Glomerular visceral epithelial cell (primary cell): Measurements from ENCODE around the gene S100A14.
"Not testable (repeated sequence)": the region's sequence is repeated elsewhere in the genome, so short reads cannot be mapped to it uniquely, and the experiment has no call there.

Experiments
- DNase-seq: peaks from one replicate; pipeline ENCODE4 v3.0.0-alpha.2; 2016; ENCODE audit errors: extremely low spot score

Gene S100A14

DNA sequence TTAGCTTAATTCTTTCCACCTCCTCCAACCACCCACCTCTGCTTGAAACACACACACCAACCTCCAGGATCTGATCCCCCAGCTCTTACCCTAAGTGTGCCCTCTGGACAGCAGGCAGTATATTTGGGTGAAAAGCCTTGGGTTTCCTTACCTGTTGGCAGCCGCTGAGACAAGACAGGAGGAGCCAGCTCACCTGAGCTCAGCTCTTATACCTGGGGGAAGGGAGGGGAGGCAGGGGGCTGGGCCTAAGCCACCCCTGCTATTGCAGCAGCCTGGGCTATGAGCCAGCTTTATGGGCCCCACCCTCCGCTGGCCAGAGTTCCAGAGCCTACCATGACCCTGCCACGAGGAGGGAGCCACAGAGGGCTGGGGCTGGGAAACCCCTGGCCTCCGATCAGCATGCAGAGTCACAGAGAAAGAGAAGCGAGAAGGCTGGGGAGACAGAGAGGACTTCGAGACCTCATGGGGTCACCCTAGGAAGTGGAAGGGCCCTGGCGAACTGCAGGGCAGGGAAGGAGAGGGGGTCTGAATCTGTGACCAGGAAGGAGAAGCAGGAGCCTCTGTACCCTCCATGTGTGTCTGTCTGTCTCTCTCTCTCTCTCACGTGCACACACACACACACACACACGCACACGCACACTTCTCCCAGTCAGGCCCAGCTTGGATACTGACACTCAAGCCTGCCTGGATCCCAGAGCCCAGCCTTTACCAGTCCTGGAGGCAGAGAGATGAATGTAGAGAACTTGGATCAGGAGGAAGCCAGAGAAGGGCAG lies at the start of gene S100A14:
Gene S100A14, minus strand, starts transcription at position 182 of the 773 bp plus-strand sequence. CDS start 467 bp downstream, outside the sequence.
- DNase-seq: no peak

DNA sequence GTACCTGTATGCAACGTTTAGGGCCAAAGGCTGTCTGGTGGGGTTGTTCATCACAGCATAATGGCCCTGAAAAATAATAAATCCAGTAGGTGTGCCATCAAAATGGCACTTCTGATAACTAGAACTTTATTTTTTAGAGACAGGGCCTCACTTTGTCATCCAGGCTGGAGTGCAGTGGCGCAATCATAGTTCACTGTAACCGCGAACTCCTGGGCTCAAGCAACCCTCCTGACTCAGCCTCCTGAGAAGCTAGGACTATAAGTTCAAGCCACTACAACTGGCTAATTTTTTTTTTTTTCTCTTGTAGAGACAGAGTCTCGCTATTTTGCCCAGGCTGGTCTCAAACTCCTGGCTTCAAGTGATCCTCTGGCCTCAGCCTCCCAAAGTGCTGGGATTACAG lies 47.1 kb upstream of the S100A14 start:
- no peak for DNase-seq

DNA sequence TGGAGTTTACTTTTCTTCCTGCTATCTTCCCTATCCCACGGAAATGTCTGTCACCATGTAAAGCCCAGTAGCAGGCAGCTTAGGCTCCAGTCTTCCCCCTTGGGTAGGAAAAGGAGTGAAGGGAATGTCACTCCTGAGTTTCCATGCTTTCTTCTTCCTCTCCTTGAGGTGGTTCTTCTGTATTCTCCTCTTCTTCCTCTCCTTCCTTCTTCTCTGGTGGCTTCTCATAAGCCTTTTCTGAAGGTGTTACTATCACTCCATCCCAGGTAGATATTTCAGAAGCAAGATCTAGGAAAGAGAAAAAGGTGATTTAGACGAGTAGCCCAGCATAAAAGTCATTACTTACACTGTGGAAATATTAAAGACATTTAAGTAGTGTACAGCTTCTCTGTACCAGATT lies 46.1 kb upstream of the S100A14 start:
- DNase-seq: no peak

DNA sequence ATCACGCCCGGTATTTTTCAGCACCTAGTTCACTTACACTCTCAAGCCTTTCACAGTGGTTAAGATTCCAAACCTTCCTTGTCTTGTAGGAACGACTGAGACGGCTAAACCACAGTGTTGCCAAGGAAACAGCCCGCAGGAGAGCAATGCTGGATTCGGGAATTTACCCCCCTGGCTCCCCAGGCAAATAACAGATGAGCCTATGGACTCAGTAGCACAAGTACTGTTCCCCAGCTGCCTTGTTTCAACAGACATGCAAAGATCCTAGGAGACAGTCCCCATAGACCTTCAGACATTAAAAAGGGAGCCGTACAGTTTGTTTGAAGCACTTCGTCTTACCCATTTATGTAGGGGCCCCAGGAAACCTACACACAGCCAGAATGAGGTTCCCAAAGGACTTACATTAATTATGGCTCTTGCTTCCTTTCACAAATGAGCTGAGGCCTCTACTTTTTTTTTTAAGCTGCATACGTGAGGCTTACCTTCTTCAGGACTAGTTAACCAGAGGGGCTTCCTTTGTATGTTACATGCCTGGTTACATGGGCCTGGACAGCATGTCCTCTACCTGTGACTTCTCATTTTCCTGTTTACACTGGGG lies 45.1 kb upstream of the S100A14 start:
- DNase-seq: peak; percentile 62

DNA sequence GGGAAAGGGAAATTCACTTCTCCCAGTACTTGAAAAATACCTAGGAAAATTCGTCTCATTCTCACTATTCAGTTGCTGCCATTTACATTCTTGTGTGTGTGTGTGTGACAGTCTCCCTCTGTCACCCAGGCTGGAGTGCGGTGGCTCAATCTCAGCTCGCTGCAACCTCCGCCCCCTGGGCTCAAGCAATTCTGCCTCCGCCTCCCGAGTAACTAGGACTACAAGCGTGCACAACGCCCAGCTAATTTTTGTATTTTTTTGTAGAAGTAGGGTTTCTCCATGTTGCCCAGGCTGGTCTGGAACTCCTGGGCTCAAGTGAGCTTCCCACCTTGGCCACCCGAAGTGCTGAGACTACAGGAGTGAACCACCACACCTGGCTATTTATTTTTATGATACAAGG lies 43.5 kb upstream of the S100A14 start:
- no peak for DNase-seq

DNA sequence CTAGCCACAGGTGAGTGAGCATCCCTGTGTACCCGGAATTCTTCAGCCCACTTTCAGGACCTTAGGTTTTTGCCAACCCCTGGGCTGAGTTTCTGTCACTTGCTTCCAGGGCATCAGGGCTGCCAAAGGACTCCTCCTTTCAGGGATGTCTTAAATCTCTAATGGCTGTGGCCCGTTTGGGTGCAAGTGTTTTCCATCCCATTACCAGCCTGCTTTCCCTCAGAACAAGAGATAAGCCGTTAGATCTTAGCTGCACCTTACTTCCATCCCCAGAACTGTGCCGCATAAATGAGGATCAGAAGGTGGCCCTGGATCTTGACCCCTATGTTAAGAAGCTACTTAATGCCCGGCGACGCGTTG lies 43.0 kb upstream of the S100A14 start:
- no peak for DNase-seq

DNA sequence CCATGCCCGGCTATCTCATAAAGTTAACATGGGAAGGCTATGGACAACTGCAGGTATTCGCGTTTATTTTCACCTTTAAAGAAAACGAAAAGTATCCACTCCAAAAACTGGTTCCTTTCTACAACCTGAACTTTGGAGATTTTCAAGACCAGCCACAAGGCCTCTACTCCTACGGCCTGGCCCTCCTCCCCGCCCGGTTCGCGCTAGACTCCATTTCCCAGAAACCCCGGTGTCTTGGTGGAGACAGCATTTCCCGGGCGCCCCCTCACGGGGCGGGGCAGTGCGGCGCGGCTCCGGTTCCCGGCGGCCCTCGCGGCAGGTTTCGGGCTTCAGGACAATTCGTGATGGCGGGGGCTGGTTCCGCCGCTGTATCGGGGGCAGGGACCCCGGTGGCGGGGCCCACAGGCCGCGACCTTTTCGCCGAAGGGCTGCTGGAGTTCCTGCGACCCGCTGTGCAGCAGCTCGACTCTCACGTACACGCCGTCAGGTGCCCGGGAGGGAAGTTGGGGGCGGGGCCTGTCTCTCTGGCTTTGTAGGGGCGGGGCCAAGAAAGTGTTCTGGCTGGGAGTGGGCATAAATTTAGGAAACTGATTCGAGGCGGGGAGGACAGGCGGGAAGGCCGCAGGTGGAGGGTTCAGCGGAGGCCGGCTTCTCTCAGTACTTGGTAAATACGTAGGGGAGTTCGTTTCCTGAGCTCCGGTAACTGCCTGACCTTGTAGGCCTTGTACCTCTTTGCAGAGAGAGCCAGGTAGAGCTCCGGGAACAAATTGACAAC lies 42.5 kb upstream of the S100A14 start, which contains the start of gene SNAPIN:
Gene SNAPIN, plus strand, starts transcription at position 304 of the 775 bp plus-strand sequence. Its CDS starts 41 bp downstream, at position 345.
- DNase-seq: peak; percentile 88

DNA sequence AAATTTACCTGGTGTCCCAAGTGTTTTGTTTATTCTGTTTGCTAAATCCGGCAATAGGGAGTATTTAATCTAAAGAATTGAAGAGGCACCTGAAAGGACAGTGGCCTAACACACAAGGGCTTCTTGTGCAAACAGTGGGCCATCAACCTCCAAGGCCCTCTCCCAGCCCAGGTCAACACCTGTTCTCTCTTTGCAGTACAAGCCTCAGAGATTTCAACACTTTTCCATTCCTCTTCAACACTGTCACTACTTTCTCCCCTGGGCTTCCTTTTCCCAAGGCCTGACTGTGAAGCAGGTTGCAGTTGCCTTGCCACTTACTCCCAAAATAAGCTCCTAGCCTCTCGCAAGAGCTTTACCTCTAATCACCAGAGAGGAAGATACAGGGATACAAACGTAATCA lies 39.2 kb upstream of the S100A14 start:
- DNase-seq: no peak

DNA sequence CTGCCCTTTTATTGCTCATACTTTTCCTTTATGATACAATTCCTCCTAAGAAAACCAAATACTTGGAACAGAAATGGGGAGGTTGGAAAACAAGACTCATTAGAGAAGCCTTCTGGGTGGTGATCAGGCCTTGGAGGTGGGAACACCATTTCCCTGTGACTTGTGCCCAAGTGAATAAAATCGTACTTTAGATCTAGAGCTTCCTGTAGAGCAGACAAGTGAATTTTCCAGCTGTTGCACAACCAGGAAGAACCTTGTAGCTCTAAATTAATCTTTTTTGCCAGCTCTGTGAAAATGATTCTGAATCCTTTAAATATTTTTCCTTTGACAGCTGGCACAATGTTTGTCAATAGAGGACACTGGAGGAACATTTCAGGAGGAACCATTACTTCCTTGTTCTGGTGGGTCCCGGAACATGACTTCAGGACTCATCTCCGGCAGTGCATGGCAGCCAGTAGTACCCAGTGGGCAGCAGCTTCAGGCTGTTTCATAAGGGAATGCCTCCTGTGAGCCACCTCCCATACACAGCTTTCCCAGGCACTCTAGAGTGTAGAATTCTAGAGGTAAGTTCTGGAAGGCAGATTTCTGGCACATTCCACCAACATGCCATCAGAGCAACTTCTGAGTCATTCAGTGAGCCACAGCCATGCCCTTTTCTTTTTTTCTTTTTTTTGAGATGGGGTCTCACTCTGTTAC lies 36.8 kb upstream of the S100A14 start:
- DNase-seq: peak; percentile 63

DNA sequence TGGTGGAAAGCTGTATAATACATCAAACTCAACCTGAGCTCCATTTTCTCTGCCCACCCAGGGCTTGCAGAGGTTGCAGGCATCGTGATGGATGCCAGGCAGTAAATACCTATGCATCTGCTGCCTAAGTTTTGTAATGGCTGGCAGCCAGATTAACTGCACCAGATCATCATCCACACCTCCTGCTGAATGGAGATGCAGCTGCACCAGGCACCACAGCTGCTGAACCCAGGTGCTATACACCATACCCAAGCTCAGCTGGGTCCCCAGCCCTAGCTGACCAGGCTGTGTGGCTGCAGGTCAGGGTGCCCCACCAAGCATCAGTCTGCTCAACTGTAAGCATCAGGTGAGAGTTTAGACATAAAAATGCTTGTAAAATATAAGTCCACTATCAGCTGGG lies 35.6 kb upstream of the S100A14 start:
- DNase-seq: no peak

DNA sequence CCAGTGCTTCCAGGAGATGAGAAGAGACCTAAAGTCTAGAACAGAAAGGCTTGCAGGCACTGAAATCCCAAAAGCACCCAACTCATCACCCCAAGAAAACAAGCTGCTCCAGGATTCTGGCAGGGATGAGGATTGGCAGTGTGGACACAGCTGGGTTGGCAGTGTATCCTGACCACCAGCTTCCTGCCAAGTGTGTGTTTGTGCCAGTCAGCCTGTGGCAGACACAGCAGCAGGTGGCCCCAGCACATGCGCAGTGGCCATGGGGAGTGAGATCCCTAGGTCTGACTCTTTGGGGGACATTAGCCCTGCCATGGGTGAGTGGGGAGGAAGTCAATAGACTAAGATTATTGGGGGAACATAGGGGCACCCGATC lies 33.7 kb upstream of the S100A14 start:
- no peak for DNase-seq

DNA sequence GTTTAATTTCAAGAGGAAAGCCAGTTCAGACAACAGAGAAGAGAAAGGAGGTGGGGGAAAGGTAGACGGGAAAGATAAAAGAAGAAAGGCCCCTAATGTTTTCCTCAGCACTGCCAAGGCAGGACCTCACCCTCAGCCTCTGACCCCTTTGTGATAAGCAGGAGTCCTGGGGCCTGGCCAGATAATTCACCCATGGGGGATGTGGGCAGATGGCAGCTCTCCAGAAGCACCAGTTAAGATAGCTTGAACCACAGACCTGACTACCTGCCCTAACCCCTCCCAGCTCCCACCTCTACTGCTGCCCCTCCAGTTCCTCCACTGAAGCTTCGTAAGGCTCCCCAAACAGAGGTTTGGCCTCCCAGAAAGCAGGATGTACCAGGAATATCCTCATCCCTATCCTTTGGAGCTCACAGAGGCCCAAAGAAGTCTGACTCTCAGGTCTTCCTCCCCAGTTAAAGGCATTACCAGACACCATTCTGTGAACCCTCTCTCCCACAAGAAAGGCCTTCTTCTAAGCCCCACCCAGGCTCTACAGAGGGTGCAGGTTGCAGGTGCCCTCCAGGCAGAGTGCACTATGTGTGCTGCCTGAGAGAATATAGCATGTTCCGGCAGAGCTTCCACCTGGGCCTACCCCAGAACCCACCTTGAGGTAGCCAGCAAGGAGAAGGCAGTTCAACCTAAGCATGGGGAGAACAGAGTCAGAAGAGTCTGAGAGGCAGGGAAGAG lies 33.2 kb upstream of the S100A14 start:
- no peak for DNase-seq

DNA sequence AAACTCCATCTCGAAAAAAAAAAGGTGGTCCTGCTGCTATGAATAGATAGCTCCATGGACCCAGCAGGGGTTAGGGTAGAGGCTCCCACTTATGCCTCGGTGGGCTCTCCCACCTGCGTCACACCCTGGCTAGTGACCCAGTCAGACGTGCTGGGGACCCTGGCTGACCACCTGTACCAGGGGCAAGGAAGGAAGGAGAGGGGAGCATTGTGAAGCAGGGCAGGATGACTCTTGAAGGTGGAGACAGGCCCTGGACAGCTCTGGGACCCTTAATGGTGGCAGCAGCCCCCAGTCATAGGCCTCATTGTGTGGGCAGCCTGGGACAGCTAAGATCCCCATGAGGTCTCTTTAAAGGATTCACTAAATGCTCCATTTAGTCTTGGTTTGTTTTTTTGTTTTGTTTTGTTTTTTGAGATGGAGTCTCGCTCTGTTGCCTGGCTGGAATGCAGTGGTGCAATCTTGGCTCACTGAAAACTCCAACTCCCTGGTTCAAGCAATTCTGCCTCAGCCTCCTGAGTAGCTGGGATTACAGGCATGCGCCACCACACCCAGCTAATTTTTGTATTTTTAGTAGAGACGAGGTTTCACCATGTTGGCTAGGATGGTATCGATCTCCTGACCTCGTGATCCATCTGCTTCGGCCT lies 32.0 kb upstream of the S100A14 start:
- no peak for DNase-seq

DNA sequence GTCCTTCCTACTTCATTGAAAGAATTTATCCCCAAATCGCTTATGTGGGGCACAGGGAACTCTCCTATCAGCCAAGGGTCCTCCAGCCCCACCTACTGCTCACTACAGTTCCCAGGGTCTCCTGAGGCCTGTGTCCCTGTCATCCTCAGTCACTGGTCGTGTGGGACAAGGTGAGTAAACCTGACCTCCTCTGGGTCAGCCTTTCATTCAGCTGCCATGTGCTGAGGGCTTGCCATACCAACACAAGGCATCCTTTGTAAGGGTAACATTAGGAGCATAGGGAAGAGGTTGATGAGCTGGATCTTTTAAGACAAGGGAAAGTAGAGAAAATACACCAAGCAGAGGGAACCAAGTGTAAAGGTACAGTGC lies 31.2 kb upstream of the S100A14 start:
- no peak for DNase-seq

DNA sequence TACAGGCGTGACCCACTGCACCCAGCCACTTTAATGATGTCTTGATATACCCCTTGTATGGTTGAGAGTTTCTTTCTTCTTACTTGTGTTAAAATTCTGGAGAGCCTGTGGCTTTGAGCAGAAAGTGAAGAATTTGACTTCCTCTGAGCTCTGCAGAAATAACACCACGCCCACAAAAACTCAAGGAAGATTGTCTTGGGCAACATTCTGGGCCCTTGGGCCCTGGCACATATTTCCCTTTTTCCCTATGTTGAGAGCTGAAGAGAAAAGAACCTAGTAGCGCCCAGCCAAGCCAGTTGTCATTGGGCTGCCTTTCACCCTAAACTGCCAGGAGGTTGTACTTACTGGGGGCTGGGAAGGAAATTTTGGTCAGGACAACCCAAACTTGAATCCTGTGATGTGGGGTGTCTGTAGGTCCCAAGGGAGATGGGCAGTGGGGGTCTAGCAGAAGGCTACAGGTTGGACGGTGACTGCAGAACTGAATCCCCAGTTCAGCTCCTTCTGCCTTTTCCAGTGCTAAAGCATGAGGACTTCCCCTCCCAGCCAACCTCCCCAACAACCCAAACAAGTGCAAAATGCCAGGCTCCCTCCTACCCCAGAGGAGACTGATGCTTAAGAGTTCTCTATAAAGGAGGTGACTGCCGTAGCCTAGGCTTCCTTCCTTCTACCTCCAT lies 30.7 kb upstream of the S100A14 start:
- DNase-seq: no peak

DNA sequence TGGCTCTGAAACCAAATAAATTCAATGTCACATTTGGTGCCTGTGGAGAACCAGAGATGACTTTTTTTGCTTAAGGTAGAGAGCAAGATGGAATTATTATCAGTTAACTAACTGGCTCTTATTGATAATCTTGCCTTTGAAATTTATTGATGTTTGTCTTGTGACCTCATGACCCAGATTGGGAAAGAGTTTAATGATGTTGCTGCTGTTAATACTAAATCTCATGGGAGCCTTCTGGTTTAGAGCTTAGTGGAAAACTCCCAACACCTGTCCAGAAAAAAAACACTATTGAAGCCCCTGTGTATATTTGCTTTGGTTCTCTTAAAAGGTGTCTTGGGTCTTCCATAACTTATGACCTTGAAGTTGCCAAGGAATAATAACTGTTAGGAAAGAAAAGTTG lies 27.7 kb upstream of the S100A14 start:
- DNase-seq: no peak

DNA sequence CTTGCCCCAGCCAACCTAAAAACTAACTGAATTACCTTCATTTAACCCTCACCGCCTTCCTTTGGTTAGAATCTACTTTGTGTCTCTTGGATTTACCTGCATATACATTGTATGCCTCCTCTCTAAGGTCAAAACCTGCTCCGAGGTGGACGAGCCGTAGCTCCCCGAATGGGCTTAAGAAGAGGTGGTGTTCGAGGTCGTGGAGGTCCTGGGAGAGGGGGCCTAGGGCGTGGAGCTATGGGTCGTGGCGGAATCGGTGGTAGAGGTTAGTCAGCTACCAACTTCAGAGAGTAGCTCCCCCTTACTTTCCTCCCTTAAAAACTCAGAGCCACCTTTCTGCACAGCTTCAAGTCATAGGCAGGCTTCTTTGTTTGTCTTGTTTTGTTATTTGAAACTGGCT lies 27.0 kb upstream of the S100A14 start:
- DNase-seq: no peak

DNA sequence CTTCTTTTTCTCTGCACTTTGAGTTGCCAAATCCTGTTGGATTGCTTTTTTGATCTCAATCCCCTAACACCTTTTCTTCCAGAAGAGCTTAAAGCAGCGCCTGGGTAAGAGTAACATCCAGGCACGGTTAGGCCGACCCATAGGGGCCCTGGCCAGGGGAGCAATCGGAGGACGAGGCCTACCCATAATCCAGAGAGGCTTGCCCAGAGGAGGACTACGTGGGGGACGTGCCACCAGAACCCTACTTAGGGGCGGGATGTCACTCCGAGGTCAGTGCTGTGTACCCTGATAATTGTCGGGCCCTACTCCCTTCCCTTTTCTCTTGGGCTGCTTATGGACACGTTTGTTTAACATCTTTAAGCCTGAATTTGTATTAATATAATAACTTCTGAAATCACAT lies 26.0 kb upstream of the S100A14 start:
- no peak for DNase-seq

DNA sequence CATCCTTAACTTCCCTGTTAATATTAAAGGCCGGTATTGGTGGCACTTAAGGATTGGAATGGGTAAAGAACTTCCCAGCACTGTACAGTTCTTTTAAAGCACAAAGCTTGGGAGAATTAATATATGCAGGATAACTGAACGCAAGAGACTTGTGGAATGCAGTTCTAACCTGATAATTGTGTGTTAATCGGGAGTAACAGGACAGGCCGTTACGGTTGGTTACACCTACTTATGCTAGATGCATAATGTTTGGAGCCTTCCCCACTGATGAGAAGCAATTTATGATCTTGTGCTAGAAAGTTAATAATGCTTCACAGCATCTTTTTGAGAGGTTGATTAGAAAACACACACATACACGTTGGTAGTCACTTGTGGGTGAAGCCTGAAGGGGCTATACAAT lies 24.7 kb upstream of the S100A14 start:
- no peak for DNase-seq

DNA sequence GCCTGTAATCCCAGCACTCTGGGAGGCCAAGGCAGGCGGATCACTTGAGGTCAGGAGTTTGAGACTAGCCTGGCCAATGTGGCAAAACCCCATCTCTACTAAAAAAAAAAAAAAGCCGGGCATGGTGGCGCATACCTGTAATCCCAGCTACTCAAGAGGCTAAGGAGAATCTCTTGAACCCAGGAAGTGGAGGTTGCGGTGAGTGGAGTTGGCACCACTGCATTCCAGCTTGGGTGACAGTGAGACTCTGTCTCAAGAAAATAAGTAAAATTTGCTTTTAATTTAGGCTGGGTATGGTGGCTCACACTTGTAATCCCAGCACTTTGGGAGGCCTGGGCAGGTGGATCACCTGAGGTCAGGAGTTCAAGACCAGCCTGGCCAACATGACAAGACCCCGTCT lies 24.1 kb upstream of the S100A14 start:
- DNase-seq: not testable (repeated sequence)

DNA sequence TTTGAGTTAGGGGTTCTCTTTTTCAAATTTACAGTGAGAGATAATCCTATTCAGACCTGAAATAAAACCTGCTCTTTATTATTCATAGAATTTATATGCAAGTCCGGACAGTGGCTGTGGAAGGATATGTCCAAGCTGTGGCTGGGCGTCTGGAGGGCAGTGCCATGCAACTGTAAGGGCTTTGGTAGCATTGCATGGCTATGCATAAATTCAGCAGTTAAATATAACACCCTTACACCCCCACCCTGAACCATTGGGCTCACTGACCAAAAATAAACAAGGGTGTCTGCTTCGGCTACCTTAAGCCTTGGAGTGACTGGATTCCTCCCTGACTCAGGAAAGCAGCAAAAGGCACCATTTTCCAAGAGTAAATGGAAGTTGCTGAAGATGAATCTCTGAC lies 23.2 kb upstream of the S100A14 start:
- DNase-seq: no peak
